ENCODE data around the gene FNTB. TPM values are rescaled to one million over a fixed set of nuclear protein-coding genes. Genes with fewer than 3 reads are reported as not detected.

FNTB gene
- total and polyA plus RNA-seq, 2 of the 13 experiments (the other 11 are each of a cell fraction or from before 2014, with no cell fraction given) = 23.6 to 28.5 TPM

- TF ChIP-seq YEATS4 (CRISPR knock-in tag; IDR thresholded peaks at IDR 0.05; ENCODE audit: borderline replicate concordance) = peak; percentile 28; the same call in 1 of the 2 replicates
- TF ChIP-seq ONECUT2 (CRISPR knock-in tag; IDR thresholded peaks at IDR 0.05) = no peak
- no peak; the same call in 1 of the 2 replicates for TF ChIP-seq ARID4A (CRISPR knock-in tag; IDR thresholded peaks at IDR 0.05; ENCODE audit: borderline replicate concordance)
- TF ChIP-seq TOPORS (CRISPR knock-in tag; IDR thresholded peaks at IDR 0.05) = no peak
- TF ChIP-seq ZNF746 (CRISPR knock-in tag; IDR thresholded peaks at IDR 0.05) = peak; percentile 90
- peak; percentile 74 for TF ChIP-seq SOX13 (IDR thresholded peaks at IDR 0.05)
- TF ChIP-seq SOX13 (CRISPR knock-in tag; conservative IDR thresholded peaks at IDR 0.05 in 1 of 2, IDR thresholded peaks at IDR 0.05 in 1 of 2) = peak in 1 of 2 experiments; percentile 95; a peak in 2 of 4 replicates
- TF ChIP-seq MXI1 (IDR thresholded peaks at IDR 0.05; ENCODE audit: borderline replicate concordance, low read depth, low read length) = no peak
- no peak for TF ChIP-seq FOXP1 (IDR thresholded peaks at IDR 0.05)
- TF ChIP-seq FOXP1 (CRISPR knock-in tag; IDR thresholded peaks at IDR 0.05) = peak; percentile 82
- TF ChIP-seq KDM2A (CRISPR knock-in tag; IDR thresholded peaks at IDR 0.05; ENCODE audit: borderline replicate concordance, low read depth) = 0 out of 2 replicates have a peak, but pooled peaks have one; percentile 28
- peak; percentile 54 for TF ChIP-seq HMG20A (CRISPR knock-in tag; IDR thresholded peaks at IDR 0.05; ENCODE audit: borderline replicate concordance)
- peak; percentile 47; the same call in 1 of the 2 replicates for TF ChIP-seq ATF2 (CRISPR knock-in tag; IDR thresholded peaks at IDR 0.05)
- 0 out of 2 replicates have a peak, but pooled peaks have one; percentile 47 for TF ChIP-seq ZNF124 (CRISPR knock-in tag; IDR thresholded peaks at IDR 0.05)
- peak; percentile 75 for TF ChIP-seq ZNF687 (CRISPR knock-in tag; IDR thresholded peaks at IDR 0.05)
- TF ChIP-seq NR2C2 (CRISPR knock-in tag; IDR thresholded peaks at IDR 0.05; ENCODE audit: borderline replicate concordance) = peak; percentile 53; the same call in 1 of the 2 replicates
- TF ChIP-seq REPIN1 (CRISPR knock-in tag; IDR thresholded peaks at IDR 0.05; ENCODE audit: borderline replicate concordance, low read depth) = peak; percentile 45; the same call in 1 of the 2 replicates
- 0 out of 2 replicates have a peak, but pooled peaks have one; percentile 28 for TF ChIP-seq TFDP2 (CRISPR knock-in tag; IDR thresholded peaks at IDR 0.05)
Observed at GRCh38 chr14:64942531-64943111, 44.1 kb upstream of the FNTB start, which contains the start of gene GPX2 (continued).
